Skeletal muscle tissue (tissue), 4 donors: Measurements from ENCODE around the gene TGFA. TPM values are rescaled to one million over a fixed set of nuclear protein-coding genes. Genes with fewer than 3 reads are reported as not detected.

Source experiments
- H3K27ac ChIP-seq: one replicate; pipeline ENCODE4 v1.7.0; 2013; ENCODE audit warnings: mild to moderate bottlenecking, low read depth, low read length, inconsistent platforms
- H3K27me3 ChIP-seq, 3 donors: one replicate each; pipeline ENCODE4 v1.7.0; 2013; ENCODE audit warnings: low read length in 3 of 3; ENCODE audit not compliant: control insufficient read depth in 3 of 3, insufficient read depth in 3 of 3
- H3K36me3 ChIP-seq, 3 donors: one replicate each; pipeline ENCODE4 v1.7.0; 2013; ENCODE audit warnings: low read length in 3 of 3; ENCODE audit not compliant: control insufficient read depth in 3 of 3, insufficient read depth in 3 of 3
- H3K4me1 ChIP-seq, 3 donors: one replicate each; pipeline ENCODE4 v1.7.0; 2013; ENCODE audit warnings: low read length in 3 of 3, mild to moderate bottlenecking in 3 of 3; ENCODE audit not compliant: control insufficient read depth in 3 of 3, insufficient read depth in 3 of 3
- H3K4me3 ChIP-seq, 3 donors: one replicate each; pipeline ENCODE4 v1.7.0; 2013; ENCODE audit warnings: low read length in 3 of 3
- H3K9ac ChIP-seq, 3 donors: one replicate each; pipeline ENCODE4 v1.7.0; 2013; ENCODE audit warnings: low read length in 3 of 3, mild to moderate bottlenecking in 3 of 3, moderate library complexity in 2 of 3, low read depth in 1 of 3
- H3K9me3 ChIP-seq, 3 donors: one replicate each; pipeline ENCODE4 v1.7.0; 2013; ENCODE audit warnings: low read length in 3 of 3; ENCODE audit not compliant: control insufficient read depth in 3 of 3
- total RNA-seq: library from RNA; depleted of rRNA; stranded (reverse); fragments of >200 nt; gene quantifications from one replicate; pipeline ENCODE4 v1.2.3, GENCODE V29; 2014
- donor health status: Osteomylitis.

The TGFA gene
- total RNA-seq, 1 donor from 2014 or later, result under 0.01 TPM

- Histone ChIP-seq H3K4me1 (no peaks in the 10 kb centered on the region), H3K27me3 (peaks cover 0 to 6% (median 3%) of the 10 kb centered on the region in 3 donors), H3K9me3 (no peaks in the 10 kb centered on the region), H3K4me3 (no peak overlapping the region), H3K27ac (no peak overlapping the region), H3K9ac (no peak overlapping the region), H3K36me3 (no peaks in the 10 kb centered on the region)
Observed at GRCh38 chr2:70505613-70506391, 47.8 kb downstream of the TGFA start.

GRCh38 chr2:70504750-70505149 lies 48.9 kb downstream of the TGFA start:
- no peaks in the 10 kb centered on the region for H3K4me1 ChIP-seq
- H3K4me3 ChIP-seq, result no peak overlapping the region
- no peaks in the 10 kb centered on the region for H3K36me3 ChIP-seq
- peaks cover 0 to 6% (median 3%) of the 10 kb centered on the region in 3 donors for H3K27me3 ChIP-seq
- no peaks in the 10 kb centered on the region for H3K9me3 ChIP-seq
- H3K9ac ChIP-seq, result no peak overlapping the region
- H3K27ac ChIP-seq, result no peak overlapping the region

- Histone ChIP-seq H3K9me3 (peaks cover 0 to 3% (median 0%) of the 10 kb centered on the region in 3 donors), H3K4me3 (no peak overlapping the region), H3K4me1 (no peaks in the 10 kb centered on the region), H3K27me3 (peaks cover 0 to 11% (median 3%) of the 10 kb centered on the region in 3 donors), H3K9ac (no peak overlapping the region), H3K36me3 (no peaks in the 10 kb centered on the region), H3K27ac (no peak overlapping the region)
Observed at GRCh38 chr2:70503896-70504295, 49.7 kb downstream of the TGFA start.

GRCh38 chr2:70501728-70502127 lies 51.9 kb downstream of the TGFA start:
- Histone ChIP-seq H3K36me3 (no peaks in the 10 kb centered on the region), H3K27me3 (peaks cover 0 to 11% (median 4%) of the 10 kb centered on the region in 3 donors), H3K27ac (no peak overlapping the region), H3K9me3 (peaks cover 0 to 3% (median 0%) of the 10 kb centered on the region in 3 donors), H3K4me1 (no peaks in the 10 kb centered on the region), H3K4me3 (no peak overlapping the region), H3K9ac (no peak overlapping the region)

- H3K27me3 ChIP-seq, result peaks cover 0 to 11% (median 7%) of the 10 kb centered on the region in 3 donors
- no peak overlapping the region for H3K27ac ChIP-seq
- no peak overlapping the region for H3K9ac ChIP-seq
- H3K36me3 ChIP-seq, result no peaks in the 10 kb centered on the region
- peaks cover 0 to 3% (median 0%) of the 10 kb centered on the region in 3 donors for H3K9me3 ChIP-seq
- no peak overlapping the region for H3K4me3 ChIP-seq
- no peaks in the 10 kb centered on the region for H3K4me1 ChIP-seq
Observed at GRCh38 chr2:70501215-70501614, 52.4 kb downstream of the TGFA start.

- Histone ChIP-seq H3K36me3 (no peaks in the 10 kb centered on the region), H3K9me3 (peaks cover 0 to 3% (median 0%) of the 10 kb centered on the region in 3 donors), H3K4me1 (no peaks in the 10 kb centered on the region), H3K9ac (no peak overlapping the region), H3K4me3 (no peak overlapping the region), H3K27me3 (peaks cover 0 to 11% (median 7%) of the 10 kb centered on the region in 3 donors), H3K27ac (no peak overlapping the region)
Observed at GRCh38 chr2:70499253-70499652, 54.4 kb downstream of the TGFA start.

GRCh38 chr2:70498528-70498927 lies 55.1 kb downstream of the TGFA start:
- H3K9me3 ChIP-seq, result peaks cover 0 to 3% (median 0%) of the 10 kb centered on the region in 3 donors
- H3K27ac ChIP-seq, result no peak overlapping the region
- H3K4me1 ChIP-seq, result no peaks in the 10 kb centered on the region
- H3K27me3 ChIP-seq, result peaks cover 0 to 11% (median 7%) of the 10 kb centered on the region in 3 donors
- H3K4me3 ChIP-seq, result no peak overlapping the region
- no peaks in the 10 kb centered on the region for H3K36me3 ChIP-seq
- H3K9ac ChIP-seq, result no peak overlapping the region

GRCh38 chr2:70498054-70498453 lies 55.6 kb downstream of the TGFA start:
- Histone ChIP-seq H3K4me1 (no peaks in the 10 kb centered on the region), H3K9ac (no peak overlapping the region), H3K27me3 (peaks cover 0 to 11% (median 7%) of the 10 kb centered on the region in 3 donors), H3K9me3 (peaks cover 0 to 3% (median 0%) of the 10 kb centered on the region in 3 donors), H3K27ac (no peak overlapping the region), H3K4me3 (no peak overlapping the region), H3K36me3 (no peaks in the 10 kb centered on the region)

- H3K4me1 ChIP-seq, result no peaks in the 10 kb centered on the region
- no peaks in the 10 kb centered on the region for H3K36me3 ChIP-seq
- H3K27ac ChIP-seq, result no peak overlapping the region
- H3K9ac ChIP-seq, result no peak overlapping the region
- H3K9me3 ChIP-seq, result peaks cover 0 to 3% (median 0%) of the 10 kb centered on the region in 3 donors
- H3K4me3 ChIP-seq, result no peak overlapping the region
- H3K27me3 ChIP-seq, result peaks cover 0 to 10% (median 7%) of the 10 kb centered on the region in 3 donors
Observed at GRCh38 chr2:70496819-70497218, 56.8 kb downstream of the TGFA start.

- Histone ChIP-seq H3K36me3 (no peaks in the 10 kb centered on the region), H3K4me3 (no peak overlapping the region), H3K27ac (no peak overlapping the region), H3K27me3 (peaks cover 0 to 8% (median 7%) of the 10 kb centered on the region in 3 donors), H3K9me3 (peaks cover 0 to under 1% (median 0%) of the 10 kb centered on the region in 3 donors), H3K9ac (no peak overlapping the region), H3K4me1 (no peaks in the 10 kb centered on the region)
Observed at GRCh38 chr2:70494293-70494886, 59.2 kb downstream of the TGFA start.
